Activated naive CD4-positive, alpha-beta T cell treated with anti-CD3 and anti-CD28 coated beads, Interleukin-2, amount 50 U/mL, for 72 hours (primary cell): ENCODE data around the gene TXNDC16. TPM values are rescaled to one million over a fixed set of nuclear protein-coding genes. Genes with fewer than 3 reads are reported as not detected.

Source experiments
- ATAC-seq, 2 donors: fragments of 150-1000 bp; cut with Tn5 transposase; 2 replicates each; pipeline ENCODE4 v1.10.0; 2021; ENCODE audit warnings: mild to moderate bottlenecking in 2 of 2, moderate library complexity in 2 of 2
- DNase-seq, 2 donors: peaks; one replicate each; pipeline ENCODE4 v3.0.0; 2021 to 2022; ENCODE audit warnings: low spot score in 2 of 2
- H3K27ac Mint-ChIP-seq, 2 donors: one replicate each; pipeline ENCODE4 v1.8.0; 2022; ENCODE audit warnings: mild to moderate bottlenecking in 2 of 2, mixed read lengths in 2 of 2
- H3K36me3 Mint-ChIP-seq, 2 donors: one replicate each; pipeline ENCODE4 v1.8.0; 2022; ENCODE audit warnings: mixed read lengths in 2 of 2
- H3K9me3 Mint-ChIP-seq, 2 donors: one replicate each; pipeline ENCODE4 v1.8.0; 2022; ENCODE audit warnings: mixed read lengths in 2 of 2
- total RNA-seq, 2 donors: library from RNA; stranded (reverse); gene quantifications; one replicate each; pipeline ENCODE4 v1.2.3, GENCODE V29; 2022

The TXNDC16 gene
- total RNA-seq, 2 donors from 2014 or later = 7.0 to 12.0 TPM

DNA sequence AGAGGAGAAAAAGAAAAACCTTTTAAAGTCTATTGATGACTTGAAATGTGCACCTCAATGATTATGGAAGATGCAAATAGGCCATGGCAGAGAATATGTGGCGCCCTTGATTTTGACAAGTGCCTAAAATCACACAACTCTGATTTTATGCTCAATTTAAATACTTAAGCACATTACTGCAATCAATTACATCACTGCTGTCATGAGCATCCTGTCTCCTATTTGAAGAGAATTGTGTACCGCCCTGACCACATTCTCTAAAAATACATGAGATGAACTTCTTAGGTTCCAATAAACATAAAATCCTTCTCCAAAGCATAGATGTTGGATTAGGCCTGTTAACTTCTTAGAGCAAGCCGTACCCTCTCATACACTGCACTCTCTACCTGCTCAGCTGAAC, 1.6 kb downstream of the TXNDC16 start:
- Mint-ChIP-seq H3K36me3 (peaks cover 0 to 8% of the 10 kb centered on the region in 2 donors), H3K9me3 (no peaks in the 10 kb centered on the region), H3K27ac (no peak overlapping the region)
- ATAC-seq (no peak), DNase-seq (no peak)

GRCh38 chr14:52547526-52547925, 4.8 kb downstream of the TXNDC16 start:
- Mint-ChIP-seq H3K9me3 (no peaks in the 10 kb centered on the region), H3K36me3 (peaks cover 0 to 8% of the 10 kb centered on the region in 2 donors), H3K27ac (no peak overlapping the region)
- ATAC-seq (no peak), DNase-seq (no peak)

GRCh38 chr14:52547027-52547426, 5.3 kb downstream of the TXNDC16 start:
- H3K27ac Mint-ChIP-seq = no peak overlapping the region
- DNase-seq (no peak), ATAC-seq (no peak)
- peaks cover 0 to 5% of the 10 kb centered on the region in 2 donors for H3K36me3 Mint-ChIP-seq
- H3K9me3 Mint-ChIP-seq = no peaks in the 10 kb centered on the region

GRCh38 chr14:52546318-52546670, 6.0 kb downstream of the TXNDC16 start:
- H3K36me3 Mint-ChIP-seq = no peaks in the 10 kb centered on the region
- DNase-seq (no peak), ATAC-seq (no peak)
- no peaks in the 10 kb centered on the region for H3K9me3 Mint-ChIP-seq
- no peak overlapping the region for H3K27ac Mint-ChIP-seq

DNA sequence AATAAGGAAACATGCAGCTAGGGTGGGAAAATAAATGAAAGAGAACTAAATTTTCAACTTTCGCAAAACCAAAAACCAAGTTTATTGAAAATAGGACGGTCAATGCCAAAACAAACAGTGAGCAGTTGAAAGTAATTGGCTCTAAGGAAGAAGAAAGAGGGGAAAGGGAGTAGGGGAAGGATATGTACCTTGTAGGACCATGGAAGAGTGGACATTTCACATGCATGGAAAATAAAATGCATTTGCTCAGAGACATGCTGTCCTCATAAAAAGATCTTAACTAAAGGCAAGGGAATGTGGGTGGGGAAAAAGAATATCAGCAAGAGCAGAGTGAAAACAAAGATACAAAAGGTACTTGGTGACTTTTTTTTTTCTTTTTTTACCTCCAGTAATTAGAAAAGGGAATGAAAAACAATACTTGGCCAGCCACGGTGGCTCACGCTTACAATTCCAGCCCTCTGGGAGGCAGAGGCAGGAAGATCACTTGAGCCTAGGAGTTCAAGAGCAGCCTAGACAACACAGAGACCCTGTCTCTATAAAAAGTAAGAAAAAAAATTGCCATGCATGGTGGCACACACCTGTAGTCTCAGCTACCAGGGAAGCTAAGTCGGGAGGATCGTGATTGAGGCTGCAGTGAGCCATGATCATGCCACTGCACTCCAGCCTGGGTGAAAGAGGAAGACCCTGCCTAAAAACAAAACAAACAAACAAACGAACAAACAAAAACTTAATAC, 6.6 kb downstream of the TXNDC16 start:
- Mint-ChIP-seq H3K9me3 (no peaks in the 10 kb centered on the region), H3K27ac (no peak overlapping the region), H3K36me3 (no peaks in the 10 kb centered on the region)
- no peak for DNase-seq
- no peak for ATAC-seq

DNA sequence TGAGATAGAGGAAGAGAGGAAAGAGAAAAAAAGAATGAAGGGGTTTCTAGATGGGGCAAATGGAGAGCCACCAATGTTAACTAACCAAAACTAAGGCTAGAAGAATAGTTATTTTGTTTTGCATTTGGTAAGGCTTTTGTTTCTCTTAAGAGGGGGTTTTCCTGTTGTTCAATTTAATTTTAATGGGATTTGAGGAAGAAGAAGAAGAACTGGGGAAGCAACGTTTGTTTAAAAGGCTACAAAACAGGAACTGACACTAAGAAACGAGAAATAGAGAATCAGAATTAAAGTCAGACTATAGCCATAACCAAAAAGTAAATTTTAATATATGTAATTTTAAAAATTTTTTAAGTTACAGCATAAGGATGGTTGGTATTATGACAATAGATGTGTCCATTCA, 13.7 kb downstream of the TXNDC16 start:
- no peak overlapping the region for H3K27ac Mint-ChIP-seq
- no peak for ATAC-seq
- no peaks in the 10 kb centered on the region for H3K9me3 Mint-ChIP-seq
- peaks cover 0 to 10% of the 10 kb centered on the region in 2 donors for H3K36me3 Mint-ChIP-seq
- no peak for DNase-seq

DNA sequence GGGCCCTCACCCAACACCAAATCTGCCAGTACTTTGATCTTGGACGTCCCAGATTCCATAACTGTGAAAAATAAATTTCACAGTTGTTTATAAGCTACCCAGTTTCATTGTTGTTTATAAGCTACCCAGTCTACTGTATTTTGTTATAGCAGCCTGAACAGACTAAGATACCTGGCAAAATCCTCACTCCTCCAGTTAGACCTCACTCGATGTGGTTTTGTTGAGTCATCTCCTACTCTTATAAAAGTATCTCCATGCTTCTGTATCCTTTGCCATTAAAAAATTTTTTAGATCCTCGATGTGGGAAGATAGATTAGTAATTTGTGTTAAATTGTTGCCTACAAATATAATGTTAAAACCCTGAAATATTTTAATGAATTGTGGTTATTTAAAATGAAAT, 16.0 kb downstream of the TXNDC16 start:
- DNase-seq (no peak), ATAC-seq (no peak)
- H3K36me3 Mint-ChIP-seq = peaks cover 0 to 10% of the 10 kb centered on the region in 2 donors

DNA sequence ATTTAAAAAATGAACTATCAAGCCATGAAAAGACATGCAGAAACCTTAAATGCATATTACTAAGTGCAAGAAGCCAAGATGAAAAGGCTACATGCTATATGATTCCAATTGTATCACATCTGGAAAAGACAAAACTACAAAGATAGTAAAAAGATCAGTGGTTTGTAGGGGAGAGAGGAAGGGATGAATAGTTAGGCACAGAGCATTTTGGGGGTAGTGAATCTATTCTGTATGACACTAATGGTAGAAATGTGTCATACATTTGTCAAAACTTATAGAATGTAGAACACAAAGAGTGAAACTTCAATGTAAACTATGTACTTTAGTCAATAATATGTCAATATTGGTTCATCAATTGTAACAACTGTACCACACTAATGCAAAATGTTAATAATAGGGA, 20.8 kb downstream of the TXNDC16 start:
- H3K27ac Mint-ChIP-seq = no peak overlapping the region
- no peaks in the 10 kb centered on the region for H3K9me3 Mint-ChIP-seq
- DNase-seq (no peak), ATAC-seq (peak; percentile 80 to 93)
- peaks cover 0 to 10% of the 10 kb centered on the region in 2 donors for H3K36me3 Mint-ChIP-seq

More for the DNA sequence above, 16.0 kb downstream of the TXNDC16 start:
- Mint-ChIP-seq H3K27ac (no peak overlapping the region), H3K9me3 (no peaks in the 10 kb centered on the region)

GRCh38 chr14:52527052-52527451, 25.3 kb downstream of the TXNDC16 start:
- H3K27ac Mint-ChIP-seq = no peak overlapping the region
- peak in 1 of 2 donors; percentile 36 for ATAC-seq
- H3K9me3 Mint-ChIP-seq = no peaks in the 10 kb centered on the region
- no peak for DNase-seq
- H3K36me3 Mint-ChIP-seq = no peaks in the 10 kb centered on the region

- H3K9me3 Mint-ChIP-seq = no peaks in the 10 kb centered on the region
- DNase-seq (no peak), ATAC-seq (no peak)
- H3K27ac Mint-ChIP-seq = no peak overlapping the region
- no peaks in the 10 kb centered on the region for H3K36me3 Mint-ChIP-seq
Observed at GRCh38 chr14:52522581-52523345, 29.5 kb downstream of the TXNDC16 start.

DNA sequence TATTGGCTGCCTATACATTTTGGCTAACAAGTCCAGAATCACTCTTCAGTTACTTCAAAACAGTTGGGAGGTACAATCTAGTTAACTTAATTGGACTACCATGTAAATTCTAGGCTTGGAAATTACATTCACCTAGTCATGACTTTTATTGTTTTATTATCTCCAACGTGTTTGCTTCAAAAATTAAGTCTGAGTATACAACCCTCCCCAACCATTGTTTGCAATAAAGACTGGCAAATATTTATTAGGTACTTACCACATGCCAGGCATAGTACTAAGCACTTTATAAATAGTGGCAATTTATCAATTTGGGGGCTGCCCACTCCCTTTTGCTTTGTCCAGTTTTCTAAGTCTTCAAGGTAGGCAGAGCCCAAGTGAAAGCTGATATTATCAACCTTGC, 30.3 kb downstream of the TXNDC16 start:
- no peaks in the 10 kb centered on the region for H3K36me3 Mint-ChIP-seq
- H3K27ac Mint-ChIP-seq = no peak overlapping the region
- DNase-seq (no peak), ATAC-seq (no peak)
- no peaks in the 10 kb centered on the region for H3K9me3 Mint-ChIP-seq

GRCh38 chr14:52514046-52514811, 38.1 kb downstream of the TXNDC16 start:
- H3K36me3 Mint-ChIP-seq = no peaks in the 10 kb centered on the region
- no peak for DNase-seq
- H3K27ac Mint-ChIP-seq = no peak overlapping the region
- ATAC-seq = no peak
- no peaks in the 10 kb centered on the region for H3K9me3 Mint-ChIP-seq

GRCh38 chr14:52513249-52513648, 39.1 kb downstream of the TXNDC16 start:
- DNase-seq (no peak), ATAC-seq (no peak)
- H3K27ac Mint-ChIP-seq = no peak overlapping the region
- no peaks in the 10 kb centered on the region for H3K9me3 Mint-ChIP-seq
- peaks cover 2 to 3% of the 10 kb centered on the region in 2 donors for H3K36me3 Mint-ChIP-seq

GRCh38 chr14:52494444-52494843, 57.9 kb downstream of the TXNDC16 start:
- Mint-ChIP-seq H3K9me3 (peaks cover 5 to 6% of the 10 kb centered on the region in 2 donors), H3K36me3 (peaks cover 29 to 31% of the 10 kb centered on the region in 2 donors), H3K27ac (no peak overlapping the region)
- ATAC-seq (no peak), DNase-seq (no peak)

GRCh38 chr14:52485350-52485960, 66.8 kb downstream of the TXNDC16 start:
- ATAC-seq (no peak), DNase-seq (no peak)
- H3K36me3 Mint-ChIP-seq = peaks cover 2 to 7% of the 10 kb centered on the region in 2 donors
- H3K9me3 Mint-ChIP-seq = no peaks in the 10 kb centered on the region
- H3K27ac Mint-ChIP-seq = no peak overlapping the region

DNA sequence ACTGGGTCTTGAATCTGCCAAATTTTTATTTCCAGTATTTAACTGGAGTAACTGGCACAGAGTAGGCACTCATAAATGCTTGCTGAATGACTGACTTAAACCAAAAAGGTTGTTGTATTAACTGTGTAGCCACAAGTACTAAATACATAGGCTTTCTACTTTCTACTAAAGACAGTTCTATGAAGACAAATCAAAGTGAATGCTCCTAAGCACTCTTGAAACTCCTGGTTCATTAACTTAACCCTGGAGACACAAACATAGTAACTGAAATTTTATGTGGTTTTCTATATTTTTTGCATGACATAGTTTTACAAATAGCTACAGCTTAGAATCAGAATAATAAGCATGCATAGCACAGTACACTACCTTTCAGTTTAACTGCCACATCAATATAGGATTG, 70.4 kb downstream of the TXNDC16 start:
- peaks cover 24 to 35% of the 10 kb centered on the region in 2 donors for H3K36me3 Mint-ChIP-seq
- ATAC-seq (no peak), DNase-seq (no peak)
- peaks cover 3 to 7% of the 10 kb centered on the region in 2 donors for H3K9me3 Mint-ChIP-seq
- no peak overlapping the region for H3K27ac Mint-ChIP-seq

DNA sequence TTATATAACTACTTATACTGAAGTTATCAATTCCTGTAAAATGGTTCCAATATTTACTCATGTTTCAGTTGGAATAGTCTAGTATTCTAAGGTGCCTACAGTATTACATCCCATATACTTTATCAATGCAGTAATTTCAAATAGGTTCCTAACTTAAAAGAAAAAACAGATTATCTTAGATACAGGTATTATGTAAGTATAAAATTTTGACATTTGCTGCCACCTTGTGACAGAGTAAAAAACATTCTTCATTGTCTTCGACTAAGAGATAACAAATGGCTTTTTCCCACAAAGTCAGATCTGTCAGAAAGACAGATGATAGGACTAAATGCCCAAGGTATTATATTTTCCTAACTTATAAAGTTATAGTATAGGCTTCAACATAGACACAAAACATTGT, 78.7 kb downstream of the TXNDC16 start:
- Mint-ChIP-seq H3K9me3 (peaks cover 3 to 16% of the 10 kb centered on the region in 2 donors), H3K36me3 (peaks cover 23 to 26% of the 10 kb centered on the region in 2 donors), H3K27ac (no peak overlapping the region)
- DNase-seq (no peak), ATAC-seq (no peak)
